ENCODE data around the gene RSRC1. TPM values are rescaled to one million over a fixed set of nuclear protein-coding genes. Genes with fewer than 3 reads are reported as not detected.
A peak's percentile ranks its signal among the peaks of the same experiment; 100 is the strongest.

The RSRC1 gene
- total and polyA plus RNA-seq, 2 donors (not counting 1 experiment from before 2014, with no cell fraction given), result 4.5 to 54.6 TPM

- Histone ChIP-seq H3K27ac (ENCODE audit: low read length in 2 of 2) (peak overlapping the region; percentile 68 to 83), H3K9ac (ENCODE audit: low read length) (peak overlapping the region; percentile 90)
These were observed 749 bp downstream of the RSRC1 start for GRCh38 chr3:158110658-158111018.

More at GRCh38 chr3:158110658-158111018, 749 bp downstream of the RSRC1 start:
- TF ChIP-seq EZH2 (IDR thresholded peaks at IDR 0.05; ENCODE audit: borderline replicate concordance, insufficient read depth, low read depth, low read length, poor library complexity, severe bottlenecking) (no peak), CTCF (IDR thresholded peaks at IDR 0.05) (no peak)
- peak overlapping the region; percentile 91 for H2AFZ ChIP-seq (ENCODE audit: insufficient read depth, low read depth, low read length, poor library complexity, severe bottlenecking)
- peaks cover 19% of the 10 kb centered on the region for H4K20me1 ChIP-seq (ENCODE audit: control insufficient read depth, insufficient read depth, low read length, poor library complexity, severe bottlenecking)
- WGBS (ENCODE audit: insufficient coverage), result 55% methylated on average over 2 of the region's 4 CpGs
- Mint-ChIP-seq H3K27ac (peak overlapping the region; percentile 75), H3K4me1 (peaks cover 43% of the 10 kb centered on the region), H3K4me3 (peak overlapping the region; percentile 87), H3K9me3 (ENCODE audit: insufficient read depth) (no peaks in the 10 kb centered on the region), H3K27me3 (peaks cover 33% of the 10 kb centered on the region)
- no peak for ATAC-seq (ENCODE audit: low read depth)
- peaks cover 0 to 20% (median 8%) of the 10 kb centered on the region in 3 donors for H3K9me3 ChIP-seq (ENCODE audit: control extremely low read depth in 1 of 3, control insufficient read depth in 2 of 3, insufficient read depth in 1 of 3, low read length in 2 of 3)
- H3K79me2 ChIP-seq (ENCODE audit: control insufficient read depth, insufficient read depth, low read length), result peaks cover 59% of the 10 kb centered on the region
- peak overlapping the region; percentile 83 for H3K4me2 ChIP-seq (replicated peaks; ENCODE audit: low read depth, low read length, poor library complexity, severe bottlenecking)
- no peak for DNase-seq
- H3K4me1 ChIP-seq (ENCODE audit: control insufficient read depth in 2 of 2, insufficient read depth in 2 of 2, low read length in 2 of 2), result peaks cover 36 to 48% of the 10 kb centered on the region in 2 donors
- no peaks in the 10 kb centered on the region for H3K36me3 ChIP-seq (replicated peaks in 1 of 2; ENCODE audit: control extremely low read depth in 1 of 2, control insufficient read depth in 1 of 2, extremely low read depth in 1 of 2, insufficient read depth in 2 of 2, low read length in 1 of 2)
- intact Hi-C loops (cut with micrococcal nuclease), result loop anchor here (1.0 to 5.0 kb wide), 3 partner anchors 12 to 948 kb away; partner anchors contain the start of genes CCNL1 and MFSD1
- CTCF ChIA-PET, result interaction anchor here (1.1 to 2.0 kb wide), 2 partner anchors 16 to 428 kb away, joined by 3 to 5 read pairs; no protein-coding TSS in a partner anchor
- POLR2A ChIA-PET, result no interaction called here
- H3K27me3 ChIP-seq (replicated peaks in 1 of 4; ENCODE audit: control extremely low read depth in 1 of 4, control insufficient read depth in 3 of 4, insufficient read depth in 4 of 4, low read length in 3 of 4), result peaks cover 4 to 34% (median 29%) of the 10 kb centered on the region in 4 experiments
- peak overlapping the region; percentile 85 to 93 (median 87) for H3K4me3 ChIP-seq (ENCODE audit: control extremely low read depth in 1 of 5, extremely low read depth in 1 of 5, insufficient read depth in 1 of 5, low read depth in 2 of 5, low read length in 4 of 5)
